HCT116 (cell line): ENCODE measurements around the gene ZNF282. TPM values are rescaled to one million over a fixed set of nuclear protein-coding genes. Genes with fewer than 3 reads are reported as not detected.

Experiments
- ATAC-seq: fragments of 200-7000 bp; cut with Tn5 transposase; 2 replicates; pipeline ENCODE4 v1.9.1; 2020; ENCODE audit warnings: mild to moderate bottlenecking, moderate library complexity
- BruUV-seq: library from RNA; stranded (reverse); fragments of 400-500 nt; replicated peaks from 2 replicates; lab custom pipeline; 2021; lab: Mats Ljungman, UMichigan
- CTCF ChIA-PET: fragments of 300-600 bp; sonication (Branson Sonifier 250); formaldehyde crosslinking; loops from one replicate; lab custom pipeline; 2021; ENCODE audit warnings: antibody characterized with exemption; lab: Charles Lee
- POLR2A ChIA-PET: fragments of 300-600, 350-600 bp; sonication (Branson Sonifier 250); formaldehyde crosslinking; loops from one replicate; lab custom pipeline; 2021; ENCODE audit warnings: antibody characterized with exemption; lab: Charles Lee
- RAD21 ChIA-PET, 2 experiments: fragments of 300-600 bp; sonication (Branson Sonifier 250); formaldehyde crosslinking; loops; one replicate each; lab custom pipeline; 2023; ENCODE audit warnings: low total read pairs in 2 of 2; ENCODE audit not compliant: uncharacterized antibody in 2 of 2, unreplicated experiment in 2 of 2, low non-redundant PET in 1 of 2; lab: Charles Lee
- DNase-seq: peaks from one replicate; pipeline ENCODE4 v3.0.0-alpha.2; 2010; ENCODE audit warnings: low read depth, low spot score
- H2AFZ ChIP-seq: fragments of 200-600 bp; shearing (Covaris generic), sonication (generic); 2 replicates; pipeline ENCODE4 v1.6.1; 2017; ENCODE audit warnings: low read depth, mixed run types, mixed read lengths, antibody characterized with exemption, low read length; ENCODE audit not compliant: poor library complexity, severe bottlenecking
- H3K27ac ChIP-seq: 2 replicates; pipeline ENCODE4 v1.5.1; 2012; ENCODE audit warnings: low read depth, low read length
- H3K27me3 ChIP-seq: fragments of 200-600 bp; sonication (generic); 2 replicates; pipeline ENCODE4 v1.6.1; 2016; ENCODE audit warnings: mixed run types, low read length, mixed read lengths; ENCODE audit not compliant: insufficient read depth
- H3K36me3 ChIP-seq, 2 experiments: fragments of 200-500 bp in 1 of 2; fragments of 200-600 bp in 1 of 2; sonication (Bioruptor generic) in 1 of 2; sonication (generic) in 1 of 2; 2 replicates each; pipeline versions ENCODE4 v1.5.1 to v1.6.1; 2014 to 2016; ENCODE audit warnings: low read length in 2 of 2, inconsistent platforms in 1 of 2, mixed read lengths in 1 of 2, mixed run types in 1 of 2; ENCODE audit not compliant: insufficient read depth in 2 of 2, control insufficient read depth in 1 of 2
- H3K4me1 ChIP-seq, 2 experiments: fragments of 200-600 bp in 1 of 2; sonication (generic) in 1 of 2; 2 replicates each; pipeline versions ENCODE4 v1.5.1 to v1.6.1; 2012 to 2017; ENCODE audit warnings: low read length in 2 of 2, inconsistent platforms in 1 of 2, mild to moderate bottlenecking in 1 of 2, mixed read lengths in 1 of 2, mixed run types in 1 of 2, moderate library complexity in 1 of 2; ENCODE audit not compliant: insufficient read depth in 2 of 2, control insufficient read depth in 1 of 2
- H3K4me2 ChIP-seq: fragments of 200-600 bp; sonication (generic); 2 replicates; pipeline ENCODE4 v1.6.1; 2017; ENCODE audit warnings: mixed run types, low read length, mixed read lengths
- H3K4me3 ChIP-seq, 2 experiments: fragments of 200-600 bp in 1 of 2; sonication (generic) in 1 of 2; replicated peaks in 1 of 2; 2 replicates each; pipeline ENCODE4 v1.5.1; 2011 to 2016; ENCODE audit warnings: low read length in 2 of 2, control low read depth in 1 of 2, low read depth in 1 of 2, mild to moderate bottlenecking in 1 of 2, mixed read lengths in 1 of 2, mixed run types in 1 of 2
- H3K79me2 ChIP-seq: fragments of 200-600 bp; sonication (generic); 2 replicates; pipeline ENCODE4 v1.6.1; 2017; ENCODE audit warnings: mild to moderate bottlenecking, mixed run types, low read length, moderate library complexity, mixed read lengths; ENCODE audit not compliant: insufficient read depth
- H3K9ac ChIP-seq: fragments of 200-600 bp; sonication (generic); 2 replicates; pipeline ENCODE4 v1.6.1; 2016; ENCODE audit warnings: low read length, mixed read lengths
- H3K9me2 ChIP-seq: fragments of 200-600 bp; sonication (generic), shearing (Covaris generic); 2 replicates; pipeline ENCODE4 v1.6.1; 2017; ENCODE audit warnings: mixed run types, mild to moderate bottlenecking, moderate library complexity; ENCODE audit not compliant: insufficient read depth
- H3K9me3 ChIP-seq, 2 experiments: fragments of 200-500 bp in 1 of 2; fragments of 200-600 bp in 1 of 2; sonication (Bioruptor generic) in 1 of 2; sonication (generic) in 1 of 2; 2 replicates each; pipeline ENCODE4 v1.6.1; 2014 to 2017; ENCODE audit warnings: low read length in 2 of 2, mixed read lengths in 2 of 2, inconsistent platforms in 1 of 2, low read depth in 1 of 2, mild to moderate bottlenecking in 1 of 2, mixed run types in 1 of 2, moderate library complexity in 1 of 2; ENCODE audit not compliant: control insufficient read depth in 1 of 2, insufficient read depth in 1 of 2
- H4K20me1 ChIP-seq: fragments of 200-600 bp; sonication (generic), shearing (Covaris generic); 2 replicates; pipeline ENCODE4 v1.6.1; 2017; ENCODE audit warnings: mixed run types, mild to moderate bottlenecking, moderate library complexity; ENCODE audit not compliant: insufficient read depth
- CBX3 ChIP-seq: IDR thresholded peaks from 2 replicates; pipeline ENCODE4 v1.6.1; 2012; ENCODE audit warnings: low read depth
- EGR1 ChIP-seq: IDR thresholded peaks from 2 replicates; pipeline ENCODE4 v1.6.1; 2012; ENCODE audit warnings: low read depth
- JUND ChIP-seq: IDR thresholded peaks from 2 replicates; pipeline ENCODE4 v1.6.1; 2012
- RAD21 ChIP-seq: IDR thresholded peaks from 2 replicates; pipeline ENCODE4 v1.6.1; 2012; ENCODE audit warnings: low read depth, mild to moderate bottlenecking
- SIN3A ChIP-seq: IDR thresholded peaks from 2 replicates; pipeline ENCODE4 v1.6.1; 2012; ENCODE audit warnings: low read depth
- SRF ChIP-seq: IDR thresholded peaks from 2 replicates; pipeline ENCODE4 v1.6.1; 2012; ENCODE audit warnings: low read depth
- TCF7L2 ChIP-seq: IDR thresholded peaks from 2 replicates; pipeline ENCODE4 v1.7.0; 2011; ENCODE audit warnings: borderline replicate concordance, inconsistent platforms; ENCODE audit not compliant: insufficient read depth, insufficient read length; ENCODE audit errors: extremely low read depth
- ZNF274 ChIP-seq: fragments of 200-500 bp; sonication (Bioruptor generic); IDR thresholded peaks from 2 replicates; pipeline ENCODE4 v1.6.1; 2014; ENCODE audit warnings: mild to moderate bottlenecking, low read depth, low read length, inconsistent platforms
- intact Hi-C: fragments of 100-400 bp; cut with micrococcal nuclease; formaldehyde crosslinking; loops from 2 replicates; pipeline ENCODE4 v1.10.0; 2022
- total RNA-seq: library from RNA; stranded (reverse); gene quantifications from one replicate; pipeline ENCODE4 v1.2.1, GENCODE V29; 2021; ENCODE audit not compliant: unreplicated experiment
- TF ChIP-seq, protein P1 (sequence below): IDR thresholded peaks from 2 replicates; pipeline ENCODE4 v1.6.1; 2011; ENCODE audit warnings: mild to moderate bottlenecking, low read length, moderate library complexity; ENCODE audit not compliant: insufficient replicate concordance; ENCODE audit errors: extremely low read depth
- TF ChIP-seq, protein P2 (sequence below): IDR thresholded peaks from 2 replicates; pipeline ENCODE4 v1.6.1; 2012
- TF ChIP-seq, protein P3 (sequence below): IDR thresholded peaks from 2 replicates; pipeline ENCODE4 v1.6.1; 2012; ENCODE audit warnings: low read depth

The ZNF282 gene
- total RNA-seq, 1 experiment from 2014 or later, result 30.4 TPM

DNA sequence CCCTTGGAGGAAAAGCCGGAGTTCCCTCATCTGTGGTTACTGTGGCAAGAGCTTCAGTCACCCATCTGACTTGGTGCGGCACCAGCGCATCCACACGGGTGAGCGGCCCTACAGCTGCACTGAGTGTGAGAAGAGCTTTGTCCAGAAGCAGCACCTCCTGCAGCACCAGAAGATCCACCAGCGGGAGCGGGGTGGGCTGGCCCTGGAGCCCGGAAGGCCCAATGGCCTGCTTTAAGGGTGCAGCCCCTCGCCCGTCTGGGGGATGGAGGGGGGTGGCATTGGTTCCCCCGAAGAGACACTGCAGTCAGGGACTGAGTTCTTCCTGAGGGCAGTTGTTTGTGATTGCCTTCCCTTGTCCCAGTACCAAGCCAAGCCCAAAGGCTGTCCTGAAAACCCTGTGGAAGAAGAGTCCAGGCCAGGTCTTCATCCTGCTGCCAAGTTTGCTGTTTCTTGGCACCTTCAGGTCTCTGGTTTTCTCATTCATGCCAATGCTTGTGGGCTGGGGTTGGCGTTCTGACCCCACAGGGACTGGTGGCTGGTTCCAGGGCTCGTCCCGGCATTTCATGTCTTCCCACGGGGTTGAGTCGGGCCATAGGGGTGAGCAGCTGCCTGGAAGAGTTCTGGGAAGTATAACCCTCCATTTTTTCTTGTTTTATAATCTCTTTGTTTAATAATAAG lies 59.0 kb downstream of the ZNF282 start (continued):
- TF ChIP-seq RAD21, result no peak
- TF ChIP-seq SRF, result no peak
- no peak for TF ChIP-seq TCF7L2
- TF ChIP-seq, protein P1, sequence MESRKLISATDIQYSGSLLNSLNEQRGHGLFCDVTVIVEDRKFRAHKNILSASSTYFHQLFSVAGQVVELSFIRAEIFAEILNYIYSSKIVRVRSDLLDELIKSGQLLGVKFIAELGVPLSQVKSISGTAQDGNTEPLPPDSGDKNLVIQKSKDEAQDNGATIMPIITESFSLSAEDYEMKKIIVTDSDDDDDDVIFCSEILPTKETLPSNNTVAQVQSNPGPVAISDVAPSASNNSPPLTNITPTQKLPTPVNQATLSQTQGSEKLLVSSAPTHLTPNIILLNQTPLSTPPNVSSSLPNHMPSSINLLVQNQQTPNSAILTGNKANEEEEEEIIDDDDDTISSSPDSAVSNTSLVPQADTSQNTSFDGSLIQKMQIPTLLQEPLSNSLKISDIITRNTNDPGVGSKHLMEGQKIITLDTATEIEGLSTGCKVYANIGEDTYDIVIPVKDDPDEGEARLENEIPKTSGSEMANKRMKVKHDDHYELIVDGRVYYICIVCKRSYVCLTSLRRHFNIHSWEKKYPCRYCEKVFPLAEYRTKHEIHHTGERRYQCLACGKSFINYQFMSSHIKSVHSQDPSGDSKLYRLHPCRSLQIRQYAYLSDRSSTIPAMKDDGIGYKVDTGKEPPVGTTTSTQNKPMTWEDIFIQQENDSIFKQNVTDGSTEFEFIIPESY, result no peak

DNA sequence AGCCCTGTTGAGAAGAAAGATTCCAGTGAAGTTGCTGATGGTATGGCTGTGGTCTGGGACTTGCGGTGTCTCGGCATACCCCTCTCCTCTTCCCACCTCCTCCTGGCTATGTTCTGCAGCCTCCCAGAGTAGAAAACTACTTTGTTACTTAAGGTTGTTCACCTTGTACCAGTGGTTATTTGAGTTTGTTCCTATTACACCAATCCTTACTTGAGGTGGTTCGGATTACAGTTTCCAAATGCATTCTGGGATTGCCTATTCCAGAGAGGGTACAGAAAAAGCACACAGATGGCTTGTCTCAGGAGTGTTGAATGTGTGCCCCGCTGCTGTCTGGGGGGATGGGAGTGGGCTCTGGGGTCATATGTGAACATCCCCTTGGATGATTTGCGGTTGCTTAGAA lies 59.8 kb downstream of the ZNF282 start:
- Histone ChIP-seq H3K79me2 (no peaks in the 10 kb centered on the region), H2AFZ (no peak overlapping the region), H3K9me2 (no peaks in the 10 kb centered on the region), H4K20me1 (no peaks in the 10 kb centered on the region), H3K27ac (no peak overlapping the region), H3K9me3 (no peaks in the 10 kb centered on the region), H3K36me3 (peaks cover 22 to 31% of the 10 kb centered on the region in 2 experiments; a peak in 3 of 4 replicates), H3K4me3 (no peak overlapping the region), H3K9ac (no peak overlapping the region), H3K27me3 (no peaks in the 10 kb centered on the region), H3K4me2 (no peak overlapping the region), H3K4me1 (no peaks in the 10 kb centered on the region)
- intact Hi-C loops, result no loop called here
- RAD21 ChIA-PET, result no interaction called here
- no TSS peak for BruUV-seq
- CTCF ChIA-PET, result no interaction called here
- DNase-seq (no peak), ATAC-seq (no peak)
- POLR2A ChIA-PET, result no interaction called here
- TF ChIP-seq TCF7L2, result no peak
- TF ChIP-seq, protein P2, sequence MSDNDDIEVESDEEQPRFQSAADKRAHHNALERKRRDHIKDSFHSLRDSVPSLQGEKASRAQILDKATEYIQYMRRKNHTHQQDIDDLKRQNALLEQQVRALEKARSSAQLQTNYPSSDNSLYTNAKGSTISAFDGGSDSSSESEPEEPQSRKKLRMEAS, result no peak
- TF ChIP-seq JUND, result no peak
- no peak for TF ChIP-seq EGR1
- no peak for TF ChIP-seq ZNF274
- TF ChIP-seq, protein P1, result no peak
- TF ChIP-seq CBX3, result no peak
- TF ChIP-seq, protein P3, sequence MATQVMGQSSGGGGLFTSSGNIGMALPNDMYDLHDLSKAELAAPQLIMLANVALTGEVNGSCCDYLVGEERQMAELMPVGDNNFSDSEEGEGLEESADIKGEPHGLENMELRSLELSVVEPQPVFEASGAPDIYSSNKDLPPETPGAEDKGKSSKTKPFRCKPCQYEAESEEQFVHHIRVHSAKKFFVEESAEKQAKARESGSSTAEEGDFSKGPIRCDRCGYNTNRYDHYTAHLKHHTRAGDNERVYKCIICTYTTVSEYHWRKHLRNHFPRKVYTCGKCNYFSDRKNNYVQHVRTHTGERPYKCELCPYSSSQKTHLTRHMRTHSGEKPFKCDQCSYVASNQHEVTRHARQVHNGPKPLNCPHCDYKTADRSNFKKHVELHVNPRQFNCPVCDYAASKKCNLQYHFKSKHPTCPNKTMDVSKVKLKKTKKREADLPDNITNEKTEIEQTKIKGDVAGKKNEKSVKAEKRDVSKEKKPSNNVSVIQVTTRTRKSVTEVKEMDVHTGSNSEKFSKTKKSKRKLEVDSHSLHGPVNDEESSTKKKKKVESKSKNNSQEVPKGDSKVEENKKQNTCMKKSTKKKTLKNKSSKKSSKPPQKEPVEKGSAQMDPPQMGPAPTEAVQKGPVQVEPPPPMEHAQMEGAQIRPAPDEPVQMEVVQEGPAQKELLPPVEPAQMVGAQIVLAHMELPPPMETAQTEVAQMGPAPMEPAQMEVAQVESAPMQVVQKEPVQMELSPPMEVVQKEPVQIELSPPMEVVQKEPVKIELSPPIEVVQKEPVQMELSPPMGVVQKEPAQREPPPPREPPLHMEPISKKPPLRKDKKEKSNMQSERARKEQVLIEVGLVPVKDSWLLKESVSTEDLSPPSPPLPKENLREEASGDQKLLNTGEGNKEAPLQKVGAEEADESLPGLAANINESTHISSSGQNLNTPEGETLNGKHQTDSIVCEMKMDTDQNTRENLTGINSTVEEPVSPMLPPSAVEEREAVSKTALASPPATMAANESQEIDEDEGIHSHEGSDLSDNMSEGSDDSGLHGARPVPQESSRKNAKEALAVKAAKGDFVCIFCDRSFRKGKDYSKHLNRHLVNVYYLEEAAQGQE, result no peak
- no peak for TF ChIP-seq SIN3A
- no peak for TF ChIP-seq SRF
